Liver (tissue), 9 donors: ENCODE measurements around the gene THG1L. TPM values are rescaled to one million over a fixed set of nuclear protein-coding genes. Genes with fewer than 3 reads are reported as not detected.

Source experiments
- DNase-seq: peaks from one replicate; pipeline ENCODE4 v3.0.0-alpha.2; 2017; ENCODE audit warnings: low spot score
- H3K27ac ChIP-seq, 2 donors: one replicate each; pipeline ENCODE4 v1.7.0; 2013; ENCODE audit warnings: inconsistent platforms in 2 of 2, low read length in 2 of 2, control low read depth in 1 of 2, low read depth in 1 of 2, mild to moderate bottlenecking in 1 of 2
- H3K27me3 ChIP-seq, 4 donors: one replicate each; pipeline versions ENCODE4 v1.6.1 to v1.7.0; 2013; ENCODE audit warnings: low read length in 3 of 4, inconsistent platforms in 1 of 4, mild to moderate bottlenecking in 1 of 4, moderate library complexity in 1 of 4; ENCODE audit not compliant: control insufficient read depth in 4 of 4, insufficient read depth in 4 of 4
- H3K36me3 ChIP-seq, 4 donors: one replicate each; pipeline versions ENCODE4 v1.6.1 to v1.7.0; 2013; ENCODE audit warnings: low read length in 3 of 4, mild to moderate bottlenecking in 3 of 4, low read depth in 1 of 4, moderate library complexity in 1 of 4; ENCODE audit not compliant: control insufficient read depth in 4 of 4, insufficient read depth in 3 of 4
- H3K4me1 ChIP-seq, 4 donors: one replicate each; pipeline versions ENCODE4 v1.6.1 to v1.7.0; 2013; ENCODE audit warnings: low read length in 3 of 4, mild to moderate bottlenecking in 3 of 4, moderate library complexity in 1 of 4; ENCODE audit not compliant: control insufficient read depth in 4 of 4, insufficient read depth in 4 of 4
- H3K4me3 ChIP-seq, 3 donors: one replicate each; pipeline versions ENCODE4 v1.6.1 to v1.7.0; 2013; ENCODE audit warnings: low read length in 3 of 3, control low read depth in 1 of 3, low read depth in 1 of 3, mild to moderate bottlenecking in 1 of 3
- H3K9ac ChIP-seq, 2 donors: one replicate each; pipeline ENCODE4 v1.7.0; 2013; ENCODE audit warnings: low read length in 2 of 2, mild to moderate bottlenecking in 2 of 2, moderate library complexity in 2 of 2, control low read depth in 1 of 2, low read depth in 1 of 2
- H3K9me3 ChIP-seq, 4 donors: one replicate each; pipeline versions ENCODE4 v1.6.1 to v1.7.0; 2013; ENCODE audit warnings: low read length in 3 of 4; ENCODE audit not compliant: control insufficient read depth in 4 of 4
- EGR1 ChIP-seq, 2 donors: IDR thresholded peaks; 2 replicates each; pipeline ENCODE4 v1.6.1; 2016 to 2018; ENCODE audit warnings: antibody characterized with exemption in 2 of 2, low read depth in 2 of 2
- FOXA1 ChIP-seq: IDR thresholded peaks from 2 replicates; pipeline ENCODE4 v1.6.1; 2016; ENCODE audit warnings: antibody characterized with exemption
- FOXA2 ChIP-seq: IDR thresholded peaks from 2 replicates; pipeline ENCODE4 v1.6.1; 2016; ENCODE audit warnings: antibody characterized with exemption
- GABPA ChIP-seq, 2 donors: IDR thresholded peaks in 1 of 2; conservative IDR thresholded peaks in 1 of 2; 2 replicates each; pipeline ENCODE4 v1.6.1; 2016; ENCODE audit warnings: antibody characterized with exemption in 2 of 2, mild to moderate bottlenecking in 1 of 2, moderate library complexity in 1 of 2
- HNF4A ChIP-seq, 2 donors: conservative IDR thresholded peaks; 2 replicates each; pipeline ENCODE4 v1.6.1; 2016; ENCODE audit warnings: antibody characterized with exemption in 2 of 2, mild to moderate bottlenecking in 2 of 2
- HNF4G ChIP-seq: IDR thresholded peaks from 2 replicates; pipeline ENCODE4 v1.6.1; 2016; ENCODE audit warnings: antibody characterized with exemption
- JUND ChIP-seq, 2 donors: IDR thresholded peaks; 2 replicates each; pipeline ENCODE4 v1.6.1; 2016; ENCODE audit warnings: antibody characterized with exemption in 2 of 2
- RAD21 ChIP-seq, 2 donors: IDR thresholded peaks; 2 replicates each; pipeline ENCODE4 v1.6.1; 2016; ENCODE audit warnings: antibody characterized with exemption in 2 of 2, mild to moderate bottlenecking in 2 of 2
- RXRA ChIP-seq, 2 donors: IDR thresholded peaks; 2 replicates each; pipeline ENCODE4 v1.6.1; 2017 to 2018; ENCODE audit warnings: antibody characterized with exemption in 2 of 2, mild to moderate bottlenecking in 1 of 2
- SP1 ChIP-seq: IDR thresholded peaks from 2 replicates; pipeline ENCODE4 v1.6.1; 2018; ENCODE audit warnings: antibody characterized with exemption, mild to moderate bottlenecking
- TAF1 ChIP-seq: conservative IDR thresholded peaks from 2 replicates; pipeline ENCODE4 v1.6.1; 2016; ENCODE audit warnings: antibody characterized with exemption, mild to moderate bottlenecking
- YY1 ChIP-seq: IDR thresholded peaks from 2 replicates; pipeline ENCODE4 v1.6.1; 2016; ENCODE audit warnings: antibody characterized with exemption, mild to moderate bottlenecking
- WGBS: extraction: QIAGEN DNeasy Blood & Tissue Kit; methylation state at CpG from one replicate; pipeline ENCODE4 v1.1.7; 2013; 5-methylcytosine and 5-hydroxymethylcytosine counted together
- polyA plus RNA-seq, 2 donors: library from polyadenylated mRNA; stranded (reverse) in 1 of 2; unstranded in 1 of 2; fragments of 200-250 nt in 1 of 2; fragments of >200 nt in 1 of 2; fragmentation: Nextera tagmentation in 1 of 2; extraction: Ambion mirVana in 1 of 2; gene quantifications; one replicate each; pipeline versions ENCODE4 v1.2.1 to v1.2.3, GENCODE V29; 2013 to 2015
- total RNA-seq, 2 donors: library from RNA; depleted of rRNA; stranded (reverse); fragments of >200 nt; gene quantifications; one replicate each; pipeline ENCODE4 v1.2.3, GENCODE V29; 2014
- TF ChIP-seq, protein P1 (sequence below): IDR thresholded peaks from 2 replicates; pipeline ENCODE4 v1.6.1; 2016; ENCODE audit warnings: antibody characterized with exemption
- TF ChIP-seq, protein P2 (sequence below): fragments of 150-350 bp; IDR thresholded peaks from 2 replicates; pipeline ENCODE4 v1.5.1; 2017; ENCODE audit warnings: improper control_type of control experiment, low read depth, low read length; ENCODE audit not compliant: missing input control
- TF ChIP-seq, protein P3 (sequence below): IDR thresholded peaks from 2 replicates; pipeline ENCODE4 v1.6.1; 2016; ENCODE audit warnings: antibody characterized with exemption, mild to moderate bottlenecking
- TF ChIP-seq, protein P4 (sequence below): IDR thresholded peaks from 2 replicates; pipeline ENCODE4 v1.6.1; 2016; ENCODE audit warnings: antibody characterized with exemption
- donor health status: healthy.
- donor health status: healthy.
- donor health status: healthy.
- donor health status: healthy.
- donor health status: healthy.

Gene THG1L
- total and polyA plus RNA-seq, 4 donors: 3.9 to 12.6 (median 5.3) TPM

DNA sequence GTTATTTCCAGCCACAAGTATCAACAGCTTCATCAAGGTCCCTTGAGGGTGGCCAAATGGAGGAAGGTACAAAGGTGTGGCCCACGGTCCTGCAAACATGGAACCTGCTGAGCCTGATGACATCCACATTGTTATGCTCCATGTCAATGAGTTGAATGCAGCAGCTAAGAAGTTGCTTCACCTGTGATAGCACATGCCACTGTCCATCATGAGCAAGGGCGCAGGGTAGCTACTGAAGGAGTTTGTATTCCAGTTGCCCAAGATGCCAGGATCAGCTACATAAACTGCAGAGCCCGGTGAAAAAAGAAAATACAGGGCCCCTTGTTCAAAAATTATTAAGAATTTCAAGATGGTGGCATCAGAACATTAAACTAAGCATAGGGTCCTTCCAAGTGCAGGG lies 36.5 kb downstream of the THG1L start (continued):
- TF ChIP-seq GABPA (IDR thresholded peaks at IDR 0.05 in 1 of 2, conservative IDR thresholded peaks at IDR 0.05 in 1 of 2) (no peak), SP1 (no peak), HNF4G (no peak), HNF4A (conservative IDR thresholded peaks at IDR 0.05) (no peak)
- TF ChIP-seq, protein P1, sequence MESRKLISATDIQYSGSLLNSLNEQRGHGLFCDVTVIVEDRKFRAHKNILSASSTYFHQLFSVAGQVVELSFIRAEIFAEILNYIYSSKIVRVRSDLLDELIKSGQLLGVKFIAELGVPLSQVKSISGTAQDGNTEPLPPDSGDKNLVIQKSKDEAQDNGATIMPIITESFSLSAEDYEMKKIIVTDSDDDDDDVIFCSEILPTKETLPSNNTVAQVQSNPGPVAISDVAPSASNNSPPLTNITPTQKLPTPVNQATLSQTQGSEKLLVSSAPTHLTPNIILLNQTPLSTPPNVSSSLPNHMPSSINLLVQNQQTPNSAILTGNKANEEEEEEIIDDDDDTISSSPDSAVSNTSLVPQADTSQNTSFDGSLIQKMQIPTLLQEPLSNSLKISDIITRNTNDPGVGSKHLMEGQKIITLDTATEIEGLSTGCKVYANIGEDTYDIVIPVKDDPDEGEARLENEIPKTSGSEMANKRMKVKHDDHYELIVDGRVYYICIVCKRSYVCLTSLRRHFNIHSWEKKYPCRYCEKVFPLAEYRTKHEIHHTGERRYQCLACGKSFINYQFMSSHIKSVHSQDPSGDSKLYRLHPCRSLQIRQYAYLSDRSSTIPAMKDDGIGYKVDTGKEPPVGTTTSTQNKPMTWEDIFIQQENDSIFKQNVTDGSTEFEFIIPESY: no peak

DNA sequence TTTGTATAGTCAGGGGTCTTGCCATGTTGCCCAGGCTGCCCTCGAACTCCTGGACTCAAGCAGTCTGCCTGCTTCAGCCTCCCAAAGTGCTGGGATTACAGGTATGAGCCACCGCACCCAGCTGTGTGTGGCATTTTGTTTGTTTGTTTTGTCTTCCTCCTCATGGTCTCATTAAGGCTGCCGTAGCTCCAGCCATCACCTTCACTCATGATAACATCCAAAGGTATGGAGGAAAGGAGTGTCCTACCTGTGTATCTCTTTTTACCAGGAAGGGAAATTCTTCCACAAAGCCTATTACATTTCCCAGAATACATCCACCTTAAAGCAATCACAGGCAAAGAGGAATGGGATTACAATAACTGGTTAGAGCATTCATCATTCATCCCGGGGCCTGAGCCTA lies 39.4 kb downstream of the THG1L start:
- no peaks in the 10 kb centered on the region for H3K27me3 ChIP-seq
- H3K9me3 ChIP-seq: peaks cover 0 to 4% (median 0%) of the 10 kb centered on the region in 4 donors
- no peaks in the 10 kb centered on the region for H3K36me3 ChIP-seq
- DNase-seq: no peak
- H3K9ac ChIP-seq: no peak overlapping the region
- 96% methylated on average over 4 of the region's 4 CpGs for WGBS
- H3K4me3 ChIP-seq: no peak overlapping the region
- TF ChIP-seq HNF4A (conservative IDR thresholded peaks at IDR 0.05): no peak
- no peak for TF ChIP-seq FOXA1
- TF ChIP-seq JUND (IDR thresholded peaks at IDR 0.05): no peak
- no peak for TF ChIP-seq YY1
- no peak for TF ChIP-seq TAF1
- TF ChIP-seq, protein P2, sequence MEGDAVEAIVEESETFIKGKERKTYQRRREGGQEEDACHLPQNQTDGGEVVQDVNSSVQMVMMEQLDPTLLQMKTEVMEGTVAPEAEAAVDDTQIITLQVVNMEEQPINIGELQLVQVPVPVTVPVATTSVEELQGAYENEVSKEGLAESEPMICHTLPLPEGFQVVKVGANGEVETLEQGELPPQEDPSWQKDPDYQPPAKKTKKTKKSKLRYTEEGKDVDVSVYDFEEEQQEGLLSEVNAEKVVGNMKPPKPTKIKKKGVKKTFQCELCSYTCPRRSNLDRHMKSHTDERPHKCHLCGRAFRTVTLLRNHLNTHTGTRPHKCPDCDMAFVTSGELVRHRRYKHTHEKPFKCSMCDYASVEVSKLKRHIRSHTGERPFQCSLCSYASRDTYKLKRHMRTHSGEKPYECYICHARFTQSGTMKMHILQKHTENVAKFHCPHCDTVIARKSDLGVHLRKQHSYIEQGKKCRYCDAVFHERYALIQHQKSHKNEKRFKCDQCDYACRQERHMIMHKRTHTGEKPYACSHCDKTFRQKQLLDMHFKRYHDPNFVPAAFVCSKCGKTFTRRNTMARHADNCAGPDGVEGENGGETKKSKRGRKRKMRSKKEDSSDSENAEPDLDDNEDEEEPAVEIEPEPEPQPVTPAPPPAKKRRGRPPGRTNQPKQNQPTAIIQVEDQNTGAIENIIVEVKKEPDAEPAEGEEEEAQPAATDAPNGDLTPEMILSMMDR: no peak
- TF ChIP-seq, protein P3, sequence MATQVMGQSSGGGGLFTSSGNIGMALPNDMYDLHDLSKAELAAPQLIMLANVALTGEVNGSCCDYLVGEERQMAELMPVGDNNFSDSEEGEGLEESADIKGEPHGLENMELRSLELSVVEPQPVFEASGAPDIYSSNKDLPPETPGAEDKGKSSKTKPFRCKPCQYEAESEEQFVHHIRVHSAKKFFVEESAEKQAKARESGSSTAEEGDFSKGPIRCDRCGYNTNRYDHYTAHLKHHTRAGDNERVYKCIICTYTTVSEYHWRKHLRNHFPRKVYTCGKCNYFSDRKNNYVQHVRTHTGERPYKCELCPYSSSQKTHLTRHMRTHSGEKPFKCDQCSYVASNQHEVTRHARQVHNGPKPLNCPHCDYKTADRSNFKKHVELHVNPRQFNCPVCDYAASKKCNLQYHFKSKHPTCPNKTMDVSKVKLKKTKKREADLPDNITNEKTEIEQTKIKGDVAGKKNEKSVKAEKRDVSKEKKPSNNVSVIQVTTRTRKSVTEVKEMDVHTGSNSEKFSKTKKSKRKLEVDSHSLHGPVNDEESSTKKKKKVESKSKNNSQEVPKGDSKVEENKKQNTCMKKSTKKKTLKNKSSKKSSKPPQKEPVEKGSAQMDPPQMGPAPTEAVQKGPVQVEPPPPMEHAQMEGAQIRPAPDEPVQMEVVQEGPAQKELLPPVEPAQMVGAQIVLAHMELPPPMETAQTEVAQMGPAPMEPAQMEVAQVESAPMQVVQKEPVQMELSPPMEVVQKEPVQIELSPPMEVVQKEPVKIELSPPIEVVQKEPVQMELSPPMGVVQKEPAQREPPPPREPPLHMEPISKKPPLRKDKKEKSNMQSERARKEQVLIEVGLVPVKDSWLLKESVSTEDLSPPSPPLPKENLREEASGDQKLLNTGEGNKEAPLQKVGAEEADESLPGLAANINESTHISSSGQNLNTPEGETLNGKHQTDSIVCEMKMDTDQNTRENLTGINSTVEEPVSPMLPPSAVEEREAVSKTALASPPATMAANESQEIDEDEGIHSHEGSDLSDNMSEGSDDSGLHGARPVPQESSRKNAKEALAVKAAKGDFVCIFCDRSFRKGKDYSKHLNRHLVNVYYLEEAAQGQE: no peak
- TF ChIP-seq, protein P4, sequence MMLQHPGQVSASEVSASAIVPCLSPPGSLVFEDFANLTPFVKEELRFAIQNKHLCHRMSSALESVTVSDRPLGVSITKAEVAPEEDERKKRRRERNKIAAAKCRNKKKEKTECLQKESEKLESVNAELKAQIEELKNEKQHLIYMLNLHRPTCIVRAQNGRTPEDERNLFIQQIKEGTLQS: no peak
- no peak for TF ChIP-seq GABPA (IDR thresholded peaks at IDR 0.05 in 1 of 2, conservative IDR thresholded peaks at IDR 0.05 in 1 of 2)
- no peak for TF ChIP-seq RAD21 (IDR thresholded peaks at IDR 0.05)
- TF ChIP-seq RXRA (IDR thresholded peaks at IDR 0.05): no peak
- no peak for TF ChIP-seq SP1
- H3K27ac ChIP-seq: no peak overlapping the region
- no peaks in the 10 kb centered on the region for H3K4me1 ChIP-seq

DNA sequence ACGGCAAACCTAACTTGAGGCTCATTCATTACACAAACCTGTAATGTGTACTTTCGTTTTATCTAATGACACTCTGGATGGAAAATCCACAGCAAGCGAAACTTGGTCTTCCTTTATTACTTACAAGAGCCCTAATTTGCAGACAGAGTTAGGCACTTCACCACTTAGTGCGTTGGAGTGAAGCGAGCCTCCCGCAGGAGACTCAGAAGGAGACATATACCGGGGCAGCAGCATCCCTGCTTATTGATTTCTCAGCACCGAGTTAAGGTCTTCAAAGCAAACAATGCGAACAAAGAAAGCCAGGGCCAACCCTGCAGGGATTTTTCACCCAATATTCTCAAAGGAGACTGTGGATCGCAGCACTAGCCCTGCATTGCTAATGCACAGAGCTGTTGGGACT lies 40.9 kb downstream of the THG1L start:
- H3K27ac ChIP-seq: no peak overlapping the region
- 74% methylated on average over 10 of the region's 10 CpGs for WGBS

More for the DNA sequence above, 40.9 kb downstream of the THG1L start:
- Histone ChIP-seq H3K4me1 (no peaks in the 10 kb centered on the region), H3K4me3 (no peak overlapping the region), H3K27me3 (no peaks in the 10 kb centered on the region), H3K9ac (no peak overlapping the region), H3K36me3 (no peaks in the 10 kb centered on the region), H3K9me3 (peaks cover 0 to 4% (median 0%) of the 10 kb centered on the region in 4 donors)
- no peak for TF ChIP-seq JUND (IDR thresholded peaks at IDR 0.05)
- no peak for TF ChIP-seq RAD21 (IDR thresholded peaks at IDR 0.05)
- no peak for TF ChIP-seq GABPA (IDR thresholded peaks at IDR 0.05 in 1 of 2, conservative IDR thresholded peaks at IDR 0.05 in 1 of 2)
- TF ChIP-seq FOXA2: no peak
- no peak for TF ChIP-seq HNF4A (conservative IDR thresholded peaks at IDR 0.05)
- TF ChIP-seq EGR1 (IDR thresholded peaks at IDR 0.05; ENCODE audit: low read depth in 2 of 2): no peak
- DNase-seq: no peak
